K562 (cell line): Measurements from ENCODE around the gene SERPINE2. TPM values are rescaled to one million over a fixed set of nuclear protein-coding genes. Genes with fewer than 3 reads are reported as not detected.

ENCODE experiments used
- ATF7 ChIP-seq: fragments of 450-650 bp; IDR thresholded peaks from 2 replicates; pipeline ENCODE4 v1.7.1; 2014; ENCODE audit warnings: mild to moderate bottlenecking, moderate library complexity
- CEBPG ChIP-seq, 3 experiments: fragments of 200-800 bp in 1 of 3; sonication (Bioruptor generic) in 1 of 3; sonication (generic) in 1 of 3; formaldehyde crosslinking in 1 of 3; IDR thresholded peaks in 2 of 3; conservative IDR thresholded peaks in 1 of 3; 2 replicates each; pipeline versions ENCODE4 v1.6.1 to v1.8.0; 2016 to 2022; ENCODE audit warnings: missing compliant biosample characterization in 2 of 3, missing genetic modification characterization in 2 of 3, mild to moderate bottlenecking in 1 of 3, missing genetic modification reagents in 1 of 3
- FOXJ3 ChIP-seq: sonication (generic); formaldehyde crosslinking; IDR thresholded peaks from 2 replicates; pipeline ENCODE4 v1.4.0; 2020; ENCODE audit warnings: mild to moderate bottlenecking, missing genetic modification reagents
- RNF2 ChIP-seq: sonication (generic); IDR thresholded peaks from 2 replicates; pipeline ENCODE4 v1.6.1; 2016
- TEAD4 ChIP-seq, 2 experiments: sonication (generic) in 1 of 2; formaldehyde crosslinking in 1 of 2; IDR thresholded peaks; 2 replicates each; pipeline versions ENCODE4 v1.6.1 to v1.8.0; 2012 to 2022; ENCODE audit warnings: borderline replicate concordance in 1 of 2, inconsistent platforms in 1 of 2, low read length in 1 of 2, mild to moderate bottlenecking in 1 of 2, missing genetic modification reagents in 1 of 2
- polyA plus RNA-seq, 8 experiments: library from polyadenylated mRNA; depleted of rRNA in 4 of 8; stranded (reverse) in 5 of 8; unstranded in 3 of 8; fragments of >200 nt; fragmentation: Nextera tagmentation in 2 of 8; fragmentation: Illumina TruSeq in 1 of 8; extraction: Ambion mirVana in 2 of 8; extraction: Trizol in 1 of 8; gene quantifications; 2 replicates each; pipeline versions ENCODE4 v1.2.1 to v1.2.3, GENCODE V29; 2011 to 2014; ENCODE audit warnings: inconsistent platforms in 1 of 8, missing spikeins in 1 of 8
- total RNA-seq, 7 experiments: library from RNA; depleted of rRNA in 6 of 7; stranded (reverse); fragments of >200 nt in 6 of 7; fragmentation: Illumina TruSeq in 2 of 7; extraction: Trizol in 2 of 7; gene quantifications; 2 replicates each; pipeline versions ENCODE4 v1.2.1 to v1.2.3, GENCODE V29; 2011 to 2021; ENCODE audit warnings: low replicate concordance in 1 of 7
- TF ChIP-seq, protein P1 (sequence below): sonication (generic); formaldehyde crosslinking; IDR thresholded peaks from 2 replicates; pipeline ENCODE4 v1.8.0; 2023; ENCODE audit warnings: mild to moderate bottlenecking, missing genetic modification reagents
- TF ChIP-seq, protein P2 (sequence below): fragments of 250-450 bp; sonication (Bioruptor Pico); IDR thresholded peaks from 2 replicates; pipeline ENCODE4 v1.8.0; 2022; ENCODE audit warnings: inconsistent platforms
- TF ChIP-seq, protein P3 (sequence below): fragments of 250-450 bp; sonication (Bioruptor Pico); IDR thresholded peaks from 2 replicates; pipeline ENCODE4 v1.5.0; 2022; ENCODE audit warnings: mild to moderate bottlenecking
- TF ChIP-seq, protein P4 (sequence below), 2 experiments: fragments of 450-650 bp; IDR thresholded peaks; 2 replicates each; pipeline ENCODE4 v1.6.1; 2016; ENCODE audit warnings: mild to moderate bottlenecking in 2 of 2, borderline replicate concordance in 1 of 2, low read depth in 1 of 2, moderate library complexity in 1 of 2

The SERPINE2 gene
- total and polyA plus RNA-seq, 9 of the 15 experiments (the other 6 are each of a cell fraction or from before 2014, with no cell fraction given): 0.03 to 0.16 (median 0.13) TPM; not detected in 6

DNA sequence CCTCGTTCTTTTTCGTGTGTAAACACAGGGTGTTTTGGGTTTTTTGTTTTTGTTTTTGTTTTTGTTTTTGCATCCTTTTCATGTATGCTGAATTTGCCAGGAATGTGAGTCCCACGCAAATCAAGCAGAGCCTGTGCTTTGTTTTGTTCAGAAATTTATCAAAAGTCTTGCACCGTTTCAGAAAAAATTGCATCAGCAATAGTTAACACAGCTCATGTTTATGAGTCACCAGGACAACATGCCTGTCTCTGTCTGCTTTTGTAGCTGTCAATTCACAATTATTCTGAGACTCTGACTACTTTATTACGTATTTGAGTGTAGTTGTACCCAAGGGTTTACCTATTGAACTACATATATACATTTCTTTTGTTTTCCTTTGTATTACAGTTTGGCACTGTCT, 43.5 kb downstream of the SERPINE2 start (continued):
- TF ChIP-seq, protein P1, sequence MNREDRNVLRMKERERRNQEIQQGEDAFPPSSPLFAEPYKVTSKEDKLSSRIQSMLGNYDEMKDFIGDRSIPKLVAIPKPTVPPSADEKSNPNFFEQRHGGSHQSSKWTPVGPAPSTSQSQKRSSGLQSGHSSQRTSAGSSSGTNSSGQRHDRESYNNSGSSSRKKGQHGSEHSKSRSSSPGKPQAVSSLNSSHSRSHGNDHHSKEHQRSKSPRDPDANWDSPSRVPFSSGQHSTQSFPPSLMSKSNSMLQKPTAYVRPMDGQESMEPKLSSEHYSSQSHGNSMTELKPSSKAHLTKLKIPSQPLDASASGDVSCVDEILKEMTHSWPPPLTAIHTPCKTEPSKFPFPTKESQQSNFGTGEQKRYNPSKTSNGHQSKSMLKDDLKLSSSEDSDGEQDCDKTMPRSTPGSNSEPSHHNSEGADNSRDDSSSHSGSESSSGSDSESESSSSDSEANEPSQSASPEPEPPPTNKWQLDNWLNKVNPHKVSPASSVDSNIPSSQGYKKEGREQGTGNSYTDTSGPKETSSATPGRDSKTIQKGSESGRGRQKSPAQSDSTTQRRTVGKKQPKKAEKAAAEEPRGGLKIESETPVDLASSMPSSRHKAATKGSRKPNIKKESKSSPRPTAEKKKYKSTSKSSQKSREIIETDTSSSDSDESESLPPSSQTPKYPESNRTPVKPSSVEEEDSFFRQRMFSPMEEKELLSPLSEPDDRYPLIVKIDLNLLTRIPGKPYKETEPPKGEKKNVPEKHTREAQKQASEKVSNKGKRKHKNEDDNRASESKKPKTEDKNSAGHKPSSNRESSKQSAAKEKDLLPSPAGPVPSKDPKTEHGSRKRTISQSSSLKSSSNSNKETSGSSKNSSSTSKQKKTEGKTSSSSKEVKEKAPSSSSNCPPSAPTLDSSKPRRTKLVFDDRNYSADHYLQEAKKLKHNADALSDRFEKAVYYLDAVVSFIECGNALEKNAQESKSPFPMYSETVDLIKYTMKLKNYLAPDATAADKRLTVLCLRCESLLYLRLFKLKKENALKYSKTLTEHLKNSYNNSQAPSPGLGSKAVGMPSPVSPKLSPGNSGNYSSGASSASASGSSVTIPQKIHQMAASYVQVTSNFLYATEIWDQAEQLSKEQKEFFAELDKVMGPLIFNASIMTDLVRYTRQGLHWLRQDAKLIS: no peak
- TF ChIP-seq ATF7 (peak; percentile 90), RNF2 (no peak), CEBPG (CRISPR knock-in tag; IDR thresholded peaks at IDR 0.05) (peak; percentile 93), CEBPG (tag; conservative IDR thresholded peaks at IDR 0.05 in 1 of 2, IDR thresholded peaks at IDR 0.05 in 1 of 2) (peak; percentile 91 to 99), TEAD4 (IDR thresholded peaks at IDR 0.05; ENCODE audit: low read length) (0 out of 2 replicates have a peak, but pooled peaks have one; percentile 32), TEAD4 (CRISPR knock-in tag; IDR thresholded peaks at IDR 0.05; ENCODE audit: borderline replicate concordance) (no peak), FOXJ3 (CRISPR knock-in tag) (peak; percentile 20; the same call in 1 of the 2 replicates)
- TF ChIP-seq, protein P2, sequence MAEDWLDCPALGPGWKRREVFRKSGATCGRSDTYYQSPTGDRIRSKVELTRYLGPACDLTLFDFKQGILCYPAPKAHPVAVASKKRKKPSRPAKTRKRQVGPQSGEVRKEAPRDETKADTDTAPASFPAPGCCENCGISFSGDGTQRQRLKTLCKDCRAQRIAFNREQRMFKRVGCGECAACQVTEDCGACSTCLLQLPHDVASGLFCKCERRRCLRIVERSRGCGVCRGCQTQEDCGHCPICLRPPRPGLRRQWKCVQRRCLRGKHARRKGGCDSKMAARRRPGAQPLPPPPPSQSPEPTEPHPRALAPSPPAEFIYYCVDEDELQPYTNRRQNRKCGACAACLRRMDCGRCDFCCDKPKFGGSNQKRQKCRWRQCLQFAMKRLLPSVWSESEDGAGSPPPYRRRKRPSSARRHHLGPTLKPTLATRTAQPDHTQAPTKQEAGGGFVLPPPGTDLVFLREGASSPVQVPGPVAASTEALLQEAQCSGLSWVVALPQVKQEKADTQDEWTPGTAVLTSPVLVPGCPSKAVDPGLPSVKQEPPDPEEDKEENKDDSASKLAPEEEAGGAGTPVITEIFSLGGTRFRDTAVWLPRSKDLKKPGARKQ (CRISPR knock-in tag): no peak
- TF ChIP-seq, protein P3, sequence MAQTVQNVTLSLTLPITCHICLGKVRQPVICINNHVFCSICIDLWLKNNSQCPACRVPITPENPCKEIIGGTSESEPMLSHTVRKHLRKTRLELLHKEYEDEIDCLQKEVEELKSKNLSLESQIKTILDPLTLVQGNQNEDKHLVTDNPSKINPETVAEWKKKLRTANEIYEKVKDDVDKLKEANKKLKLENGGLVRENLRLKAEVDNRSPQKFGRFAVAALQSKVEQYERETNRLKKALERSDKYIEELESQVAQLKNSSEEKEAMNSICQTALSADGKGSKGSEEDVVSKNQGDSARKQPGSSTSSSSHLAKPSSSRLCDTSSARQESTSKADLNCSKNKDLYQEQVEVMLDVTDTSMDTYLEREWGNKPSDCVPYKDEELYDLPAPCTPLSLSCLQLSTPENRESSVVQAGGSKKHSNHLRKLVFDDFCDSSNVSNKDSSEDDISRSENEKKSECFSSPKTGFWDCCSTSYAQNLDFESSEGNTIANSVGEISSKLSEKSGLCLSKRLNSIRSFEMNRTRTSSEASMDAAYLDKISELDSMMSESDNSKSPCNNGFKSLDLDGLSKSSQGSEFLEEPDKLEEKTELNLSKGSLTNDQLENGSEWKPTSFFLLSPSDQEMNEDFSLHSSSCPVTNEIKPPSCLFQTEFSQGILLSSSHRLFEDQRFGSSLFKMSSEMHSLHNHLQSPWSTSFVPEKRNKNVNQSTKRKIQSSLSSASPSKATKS: no peak
- TF ChIP-seq, protein P4, sequence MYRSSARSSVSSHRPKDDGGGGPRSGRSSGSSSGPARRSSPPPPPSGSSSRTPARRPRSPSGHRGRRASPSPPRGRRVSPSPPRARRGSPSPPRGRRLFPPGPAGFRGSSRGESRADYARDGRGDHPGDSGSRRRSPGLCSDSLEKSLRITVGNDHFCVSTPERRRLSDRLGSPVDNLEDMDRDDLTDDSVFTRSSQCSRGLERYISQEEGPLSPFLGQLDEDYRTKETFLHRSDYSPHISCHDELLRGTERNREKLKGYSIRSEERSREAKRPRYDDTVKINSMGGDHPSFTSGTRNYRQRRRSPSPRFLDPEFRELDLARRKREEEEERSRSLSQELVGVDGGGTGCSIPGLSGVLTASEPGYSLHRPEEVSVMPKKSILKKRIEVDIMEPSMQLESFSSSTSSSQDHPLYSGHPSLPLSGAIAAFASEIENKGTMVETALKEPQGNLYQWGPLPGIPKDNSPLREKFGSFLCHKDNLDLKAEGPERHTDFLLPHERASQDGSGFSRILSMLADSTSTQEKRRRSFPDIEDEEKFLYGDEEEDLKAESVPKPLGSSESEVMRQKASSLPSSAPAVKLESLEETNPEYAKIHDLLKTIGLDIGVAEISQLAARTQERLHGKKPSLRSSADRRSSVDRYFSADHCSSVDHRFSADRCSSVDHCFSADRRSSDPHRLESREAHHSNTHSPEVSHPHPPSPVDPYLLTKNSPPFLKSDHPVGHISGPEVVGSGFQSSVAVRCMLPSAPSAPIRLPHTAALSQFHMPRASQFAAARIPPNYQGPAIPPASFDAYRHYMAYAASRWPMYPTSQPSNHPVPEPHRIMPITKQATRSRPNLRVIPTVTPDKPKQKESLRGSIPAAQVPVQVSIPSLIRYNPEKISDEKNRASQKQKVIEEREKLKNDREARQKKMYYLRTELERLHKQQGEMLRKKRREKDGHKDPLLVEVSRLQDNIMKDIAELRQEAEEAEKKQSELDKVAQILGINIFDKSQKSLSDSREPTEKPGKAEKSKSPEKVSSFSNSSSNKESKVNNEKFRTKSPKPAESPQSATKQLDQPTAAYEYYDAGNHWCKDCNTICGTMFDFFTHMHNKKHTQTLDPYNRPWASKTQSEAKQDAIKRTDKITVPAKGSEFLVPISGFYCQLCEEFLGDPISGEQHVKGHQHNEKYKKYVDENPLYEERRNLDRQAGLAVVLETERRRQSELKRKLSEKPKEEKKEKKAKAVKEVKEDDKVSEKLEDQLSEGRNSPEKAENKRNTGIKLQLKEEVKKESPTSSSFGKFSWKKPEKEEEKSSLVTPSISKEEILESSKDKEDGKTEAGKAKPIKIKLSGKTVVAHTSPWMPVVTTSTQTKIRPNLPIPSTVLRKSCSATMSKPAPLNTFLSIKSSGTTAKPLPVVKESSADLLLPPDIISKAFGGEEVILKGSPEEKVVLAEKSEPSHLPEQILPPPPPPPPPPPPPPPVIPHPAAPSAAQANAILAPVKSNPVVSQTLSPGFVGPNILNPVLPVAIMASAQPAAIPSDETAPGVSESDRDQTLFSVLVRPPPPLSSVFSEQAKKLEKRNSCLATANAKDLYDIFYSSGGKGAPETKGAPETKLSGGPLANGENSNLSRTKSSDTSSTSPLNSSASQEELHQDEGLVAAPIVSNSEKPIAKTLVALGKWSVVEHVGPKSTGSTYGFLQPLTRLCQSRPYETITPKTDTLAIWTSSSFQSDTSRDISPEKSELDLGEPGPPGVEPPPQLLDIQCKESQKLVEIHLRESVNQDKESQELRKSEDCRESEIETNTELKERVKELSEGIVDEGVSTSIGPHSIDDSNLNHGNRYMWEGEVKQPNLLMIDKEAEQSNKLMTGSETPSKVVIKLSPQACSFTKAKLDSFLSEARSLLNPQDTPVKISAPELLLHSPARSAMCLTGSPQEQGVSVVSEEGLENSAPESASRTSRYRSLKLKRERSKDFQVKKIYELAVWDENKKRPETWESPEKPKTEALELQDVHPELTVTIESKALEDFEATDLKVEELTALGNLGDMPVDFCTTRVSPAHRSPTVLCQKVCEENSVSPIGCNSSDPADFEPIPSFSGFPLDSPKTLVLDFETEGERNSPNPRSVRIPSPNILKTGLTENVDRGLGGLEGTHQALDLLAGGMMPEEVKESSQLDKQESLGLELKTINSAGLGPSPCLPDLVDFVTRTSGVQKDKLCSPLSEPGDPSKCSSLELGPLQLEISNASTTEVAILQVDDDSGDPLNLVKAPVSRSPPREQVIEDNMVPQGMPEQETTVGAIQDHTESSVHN (IDR thresholded peaks at IDR 0.05; ENCODE audit: borderline replicate concordance in 1 of 2, low read depth in 1 of 2): peak in 1 of 2 experiments; percentile 54; a peak in 1 of 4 replicates
